ENCODE results near the gene CRIM1. TPM values are rescaled to one million over a fixed set of nuclear protein-coding genes. Genes with fewer than 3 reads are reported as not detected.

The CRIM1 gene
- total RNA-seq, 1 experiment from 2014 or later: 133 TPM

DNA sequence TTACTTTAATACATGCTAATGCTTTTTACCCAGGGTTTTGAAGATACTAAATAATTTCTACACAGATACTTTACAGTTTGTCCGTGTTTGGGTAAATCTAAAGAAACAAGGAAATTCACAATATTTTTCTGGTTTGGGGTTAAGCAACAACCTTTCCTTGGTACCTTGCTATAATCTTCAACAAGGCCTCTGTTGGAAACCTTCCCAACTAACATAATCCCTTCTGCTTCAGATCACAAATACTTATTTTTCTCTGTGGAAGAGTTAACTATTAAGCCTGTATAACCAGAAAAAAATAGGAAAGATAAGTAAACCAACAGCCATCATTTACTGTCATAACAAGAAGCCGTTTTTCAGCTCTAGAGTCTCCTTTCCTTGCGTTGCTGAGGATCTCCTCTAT, 227.4 kb downstream of the CRIM1 start:
- intact Hi-C loops (cut with micrococcal nuclease; ENCODE audit: unreplicated experiment): no loop called here
- BruUV-seq (replicated peaks): no TSS peak
- no peaks in the 10 kb centered on the region; the same call in 1 of the 2 replicates for H3K79me2 ChIP-seq (ENCODE audit: low read depth)
- H3K9me2 ChIP-seq (ENCODE audit: insufficient read depth): no peaks in the 10 kb centered on the region
- H2AFZ ChIP-seq: no peak overlapping the region
- TF ChIP-seq EZH2 (IDR thresholded peaks at IDR 0.05; ENCODE audit: low read depth): no peak
- TF ChIP-seq CTCF (conservative IDR thresholded peaks at IDR 0.05): no peak
- H3K36me3 ChIP-seq (ENCODE audit: low read depth): peaks cover 35% of the 10 kb centered on the region
- peaks cover 25% of the 10 kb centered on the region for H3K4me1 ChIP-seq (replicated peaks; ENCODE audit: insufficient read depth)
- H3K4me3 ChIP-seq: no peak overlapping the region
- H4K20me1 ChIP-seq (ENCODE audit: insufficient read depth): no peaks in the 10 kb centered on the region
- no peak for DNase-seq
- peaks cover 21% of the 10 kb centered on the region for H3F3A ChIP-seq (ENCODE audit: insufficient read depth, low read depth)
- H3K9me3 ChIP-seq (ENCODE audit: insufficient read depth, low read depth): no peaks in the 10 kb centered on the region
- ChIA-PET CTCF (no interaction called here), POLR2A (ENCODE audit: unreplicated experiment) (no interaction called here)
- H3K27ac ChIP-seq: no peak overlapping the region
- H3K27me3 ChIP-seq (ENCODE audit: insufficient read depth, low read depth): no peaks in the 10 kb centered on the region
- no peak overlapping the region for H3K4me2 ChIP-seq

DNA sequence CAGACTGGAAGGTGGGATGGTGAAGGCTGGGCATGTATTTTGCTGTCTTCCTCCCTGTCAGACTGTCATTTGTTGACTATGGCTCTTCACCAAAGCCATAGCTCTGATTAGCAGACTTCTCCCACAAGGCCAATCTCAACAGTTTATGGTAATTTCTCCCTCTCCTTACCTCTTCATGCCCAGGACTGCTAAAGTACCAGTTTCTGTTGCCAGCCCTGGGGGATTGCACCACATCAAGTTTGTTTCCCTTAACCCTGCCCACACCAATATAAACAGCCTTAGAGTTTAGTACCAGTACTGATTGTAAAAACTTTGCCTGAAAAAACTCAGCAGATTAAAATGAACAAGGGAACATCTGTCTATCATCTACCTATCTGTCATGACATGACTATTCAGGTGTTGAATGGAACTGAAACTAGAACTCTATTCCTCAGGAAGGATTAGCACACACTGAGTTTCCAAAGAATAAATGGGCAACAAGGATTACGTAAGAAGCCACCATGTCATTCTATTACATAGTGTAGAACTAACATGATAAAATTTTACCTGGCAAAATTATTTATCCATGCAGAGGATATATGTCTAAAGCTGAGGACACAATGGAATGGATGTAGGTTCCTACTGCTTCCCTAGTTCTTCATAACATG, 228.7 kb downstream of the CRIM1 start:
- H3K27ac ChIP-seq: no peak overlapping the region
- no peaks in the 10 kb centered on the region for H4K20me1 ChIP-seq (ENCODE audit: insufficient read depth)
- peaks cover 12% of the 10 kb centered on the region for H3K4me1 ChIP-seq (replicated peaks; ENCODE audit: insufficient read depth)
- H3K36me3 ChIP-seq (ENCODE audit: low read depth): peaks cover 27% of the 10 kb centered on the region
- no peak for TF ChIP-seq CTCF (conservative IDR thresholded peaks at IDR 0.05)
- TF ChIP-seq EZH2 (IDR thresholded peaks at IDR 0.05; ENCODE audit: low read depth): no peak
- H3K9me2 ChIP-seq (ENCODE audit: insufficient read depth): no peaks in the 10 kb centered on the region
- ChIA-PET POLR2A (ENCODE audit: unreplicated experiment) (no interaction called here), CTCF (no interaction called here)
- peaks cover 12% of the 10 kb centered on the region for H3F3A ChIP-seq (ENCODE audit: insufficient read depth, low read depth)
- H3K4me2 ChIP-seq: no peak overlapping the region
- H3K9me3 ChIP-seq (ENCODE audit: insufficient read depth, low read depth): no peaks in the 10 kb centered on the region
- intact Hi-C loops (cut with micrococcal nuclease; ENCODE audit: unreplicated experiment): no loop called here
- no peak for DNase-seq
- no peaks in the 10 kb centered on the region; the same call in 1 of the 2 replicates for H3K79me2 ChIP-seq (ENCODE audit: low read depth)
- no TSS peak for BruUV-seq (replicated peaks)
- no peak overlapping the region for H3K4me3 ChIP-seq
- H3K27me3 ChIP-seq (ENCODE audit: insufficient read depth, low read depth): no peaks in the 10 kb centered on the region
- no peak overlapping the region for H2AFZ ChIP-seq

- no peaks in the 10 kb centered on the region for H3K9me2 ChIP-seq (ENCODE audit: insufficient read depth)
- H3F3A ChIP-seq (ENCODE audit: insufficient read depth, low read depth): no peaks in the 10 kb centered on the region; the same call in 1 of the 2 replicates
- no peak for DNase-seq
- no peak overlapping the region for H3K27ac ChIP-seq
- POLR2A ChIA-PET (ENCODE audit: unreplicated experiment): interaction anchor here (0.7 kb wide), 1 partner anchor 23 kb away, joined by 14 read pairs; no protein-coding TSS in a partner anchor
- H3K4me3 ChIP-seq: no peak overlapping the region
- TF ChIP-seq CTCF (conservative IDR thresholded peaks at IDR 0.05): no peak
- TF ChIP-seq EZH2 (IDR thresholded peaks at IDR 0.05; ENCODE audit: low read depth): no peak
- 0 out of 2 replicates have a peak, but pooled peaks cover 12% of the 10 kb centered on the region for H3K36me3 ChIP-seq (ENCODE audit: low read depth)
- 0 out of 2 replicates have a peak, but pooled peaks cover 3% of the 10 kb centered on the region for H4K20me1 ChIP-seq (ENCODE audit: insufficient read depth)
- peaks cover 11% of the 10 kb centered on the region for H3K79me2 ChIP-seq (ENCODE audit: low read depth)
- BruUV-seq (replicated peaks): no TSS peak
- intact Hi-C loops (cut with micrococcal nuclease; ENCODE audit: unreplicated experiment): no loop called here
- H2AFZ ChIP-seq: no peak overlapping the region
- CTCF ChIA-PET: no interaction called here
- no peaks in the 10 kb centered on the region for H3K9me3 ChIP-seq (ENCODE audit: insufficient read depth, low read depth)
- H3K27me3 ChIP-seq (ENCODE audit: insufficient read depth, low read depth): no peaks in the 10 kb centered on the region
- H3K4me1 ChIP-seq (replicated peaks; ENCODE audit: insufficient read depth): no peaks in the 10 kb centered on the region
- no peak overlapping the region for H3K4me2 ChIP-seq
Observed at GRCh38 chr2:36586672-36587071, 231.1 kb downstream of the CRIM1 start.

All from PC-9 (cell line).